Natural killer cell (primary cell): ENCODE results near the gene TFE3. TPM values are rescaled to one million over a fixed set of nuclear protein-coding genes. Genes with fewer than 3 reads are reported as not detected.

ENCODE experiments used
- ATAC-seq, 3 donors: fragments of 150-1000 bp in 2 of 3; fragments of 200-7000 bp in 1 of 3; cut with Tn5 transposase; 1 replicate in 1 of 3; 2 replicates in 2 of 3; pipeline ENCODE4 v1.10.0; 2021; ENCODE audit warnings: mild to moderate bottlenecking in 2 of 3, moderate library complexity in 2 of 3
- DNase-seq, 2 donors: peaks; one replicate each; pipeline versions ENCODE4 v3.0.0 to v3.0.0-alpha.2; 2013 to 2021; ENCODE audit warnings: mixed read lengths in 1 of 2
- H3K27ac ChIP-seq: one replicate; pipeline ENCODE4 v1.5.1; 2013; ENCODE audit warnings: mild to moderate bottlenecking, low read length
- H3K27me3 ChIP-seq: one replicate; pipeline ENCODE4 v1.6.1; 2013; ENCODE audit warnings: low read length; ENCODE audit not compliant: control insufficient read depth, insufficient read depth
- H3K36me3 ChIP-seq: one replicate; pipeline ENCODE4 v1.6.1; 2013; ENCODE audit warnings: low read length; ENCODE audit not compliant: control insufficient read depth, insufficient read depth
- H3K4me1 ChIP-seq: one replicate; pipeline ENCODE4 v1.6.1; 2013; ENCODE audit warnings: low read length; ENCODE audit not compliant: control insufficient read depth, insufficient read depth
- H3K4me3 ChIP-seq: one replicate; pipeline ENCODE4 v1.5.1; 2013; ENCODE audit warnings: low read length
- H3K9me3 ChIP-seq: one replicate; pipeline ENCODE4 v1.6.1; 2013; ENCODE audit warnings: low read length; ENCODE audit not compliant: control insufficient read depth, insufficient read depth
- H3K27ac Mint-ChIP-seq, 2 donors: one replicate each; pipeline ENCODE4 v1.8.0; 2022; ENCODE audit warnings: mild to moderate bottlenecking in 2 of 2, mixed read lengths in 2 of 2, moderate library complexity in 1 of 2
- H3K27me3 Mint-ChIP-seq, 2 donors: one replicate each; pipeline ENCODE4 v1.8.0; 2022; ENCODE audit warnings: low read depth in 2 of 2, mixed read lengths in 2 of 2
- H3K36me3 Mint-ChIP-seq: one replicate; pipeline ENCODE4 v1.8.0; 2022; ENCODE audit warnings: mixed read lengths
- H3K4me1 Mint-ChIP-seq, 2 donors: one replicate each; pipeline ENCODE4 v1.8.0; 2022; ENCODE audit warnings: mixed read lengths in 2 of 2
- H3K4me3 Mint-ChIP-seq: one replicate; pipeline ENCODE4 v1.8.0; 2022; ENCODE audit warnings: mild to moderate bottlenecking, moderate library complexity, mixed read lengths
- H3K9me3 Mint-ChIP-seq, 2 donors: one replicate each; pipeline ENCODE4 v1.8.0; 2022; ENCODE audit warnings: mixed read lengths in 2 of 2
- WGBS: methylation state at CpG from one replicate; pipeline ENCODE4 v1.1.7; 2013; ENCODE audit warnings: missing lambda C conversion rate; ENCODE audit not compliant: insufficient coverage; 5-methylcytosine and 5-hydroxymethylcytosine counted together
- intact Hi-C: fragments of 100-400 bp; cut with micrococcal nuclease; formaldehyde crosslinking; loops from one replicate; pipeline ENCODE4 v1.14.2; 2022
- total RNA-seq, 4 donors: library from RNA; stranded (reverse); fragments of 120-200 nt in 1 of 4; gene quantifications; one replicate each; pipeline versions ENCODE4 v1.2.3 to v1.2.4, GENCODE V29; 2013 to 2022
- TF ChIP-seq, protein P1 (sequence below): fragments of 200-600 bp; IDR thresholded peaks from one replicate; pipeline ENCODE4 v1.8.0; 2022; ENCODE audit warnings: antibody characterized with exemption

The TFE3 gene
- total RNA-seq, 3 donors from 2014 or later (not counting 1 experiment from before 2014, with no cell fraction given), result 43.8 to 57.5 (median 43.9) TPM

DNA sequence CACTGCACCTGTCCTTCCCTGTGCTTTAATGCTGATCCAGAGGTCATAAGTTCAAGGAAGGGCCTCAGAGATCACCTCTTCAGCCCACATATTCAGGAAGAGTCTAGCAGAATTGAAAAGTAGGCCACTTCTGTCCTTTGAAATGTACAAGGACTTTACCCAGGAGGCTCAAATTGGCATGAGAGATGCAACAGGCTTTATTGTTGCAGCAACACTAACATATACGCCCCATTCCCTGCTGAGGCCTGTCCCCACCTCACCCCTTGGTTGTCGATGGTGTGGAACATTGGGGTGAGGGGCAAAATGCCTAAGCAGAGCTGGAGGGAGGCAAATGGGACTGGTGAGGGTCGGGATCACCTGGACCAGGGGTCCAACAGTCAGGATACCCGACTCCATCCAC is 27.8 kb upstream of the TFE3 start:
- ATAC-seq (no peak), DNase-seq (no peak)
- Histone ChIP-seq H3K27ac (no peak overlapping the region), H3K27me3 (no peaks in the 10 kb centered on the region), H3K4me3 (no peak overlapping the region), H3K9me3 (no peaks in the 10 kb centered on the region), H3K4me1 (peaks cover 20% of the 10 kb centered on the region), H3K36me3 (peaks cover 6% of the 10 kb centered on the region)
- Mint-ChIP-seq H3K36me3 (no peaks in the 10 kb centered on the region), H3K27me3 (no peaks in the 10 kb centered on the region), H3K27ac (peak overlapping the region in 1 of 2 donors; percentile 52), H3K9me3 (no peaks in the 10 kb centered on the region), H3K4me3 (no peak overlapping the region), H3K4me1 (peaks cover 11 to 13% of the 10 kb centered on the region in 2 donors)
- 93% methylated on average over 3 of the region's 4 CpGs for WGBS
- TF ChIP-seq, protein P1, sequence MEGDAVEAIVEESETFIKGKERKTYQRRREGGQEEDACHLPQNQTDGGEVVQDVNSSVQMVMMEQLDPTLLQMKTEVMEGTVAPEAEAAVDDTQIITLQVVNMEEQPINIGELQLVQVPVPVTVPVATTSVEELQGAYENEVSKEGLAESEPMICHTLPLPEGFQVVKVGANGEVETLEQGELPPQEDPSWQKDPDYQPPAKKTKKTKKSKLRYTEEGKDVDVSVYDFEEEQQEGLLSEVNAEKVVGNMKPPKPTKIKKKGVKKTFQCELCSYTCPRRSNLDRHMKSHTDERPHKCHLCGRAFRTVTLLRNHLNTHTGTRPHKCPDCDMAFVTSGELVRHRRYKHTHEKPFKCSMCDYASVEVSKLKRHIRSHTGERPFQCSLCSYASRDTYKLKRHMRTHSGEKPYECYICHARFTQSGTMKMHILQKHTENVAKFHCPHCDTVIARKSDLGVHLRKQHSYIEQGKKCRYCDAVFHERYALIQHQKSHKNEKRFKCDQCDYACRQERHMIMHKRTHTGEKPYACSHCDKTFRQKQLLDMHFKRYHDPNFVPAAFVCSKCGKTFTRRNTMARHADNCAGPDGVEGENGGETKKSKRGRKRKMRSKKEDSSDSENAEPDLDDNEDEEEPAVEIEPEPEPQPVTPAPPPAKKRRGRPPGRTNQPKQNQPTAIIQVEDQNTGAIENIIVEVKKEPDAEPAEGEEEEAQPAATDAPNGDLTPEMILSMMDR, result no peak
- intact Hi-C loops, result no loop called here

- no peak overlapping the region for H3K27ac ChIP-seq
- Mint-ChIP-seq H3K36me3 (no peaks in the 10 kb centered on the region), H3K27me3 (no peaks in the 10 kb centered on the region)
Measured at GRCh38 chrX:49069038-49069437, 25.9 kb upstream of the TFE3 start.

GRCh38 chrX:49067285-49068120 is 24.3 kb upstream of the TFE3 start:
- Mint-ChIP-seq H3K9me3 (no peaks in the 10 kb centered on the region), H3K4me3 (no peak overlapping the region), H3K27ac (no peak overlapping the region), H3K36me3 (no peaks in the 10 kb centered on the region), H3K27me3 (no peaks in the 10 kb centered on the region), H3K4me1 (peaks cover 0 to under 1% of the 10 kb centered on the region in 2 donors)
- 98% methylated on average over 33 of the region's 41 CpGs for WGBS
- TF ChIP-seq, protein P1, result no peak
- ATAC-seq (no peak), DNase-seq (no peak)
- Histone ChIP-seq H3K4me1 (peaks cover under 1% of the 10 kb centered on the region), H3K4me3 (no peak overlapping the region), H3K27ac (no peak overlapping the region), H3K27me3 (no peaks in the 10 kb centered on the region), H3K9me3 (no peaks in the 10 kb centered on the region), H3K36me3 (no peaks in the 10 kb centered on the region)
- intact Hi-C loops, result no loop called here

More at GRCh38 chrX:49069038-49069437, 25.9 kb upstream of the TFE3 start:
- H3K4me3 Mint-ChIP-seq, result no peak overlapping the region
- 96% methylated on average over 11 of the region's 11 CpGs for WGBS
- H3K36me3 ChIP-seq, result no peaks in the 10 kb centered on the region
- H3K27ac Mint-ChIP-seq, result no peak overlapping the region
- DNase-seq, result no peak
- no peak for ATAC-seq
- H3K4me1 Mint-ChIP-seq, result peaks cover 11 to 13% of the 10 kb centered on the region in 2 donors
- no peaks in the 10 kb centered on the region for H3K9me3 Mint-ChIP-seq
- TF ChIP-seq, protein P1, result no peak
- H3K4me1 ChIP-seq, result peaks cover 14% of the 10 kb centered on the region
- intact Hi-C loops, result no loop called here
- H3K4me3 ChIP-seq, result no peak overlapping the region
- no peaks in the 10 kb centered on the region for H3K27me3 ChIP-seq
- H3K9me3 ChIP-seq, result no peaks in the 10 kb centered on the region
